ENCODE results near the gene DDOST.
"Not testable (repeated sequence)": the region's sequence is repeated elsewhere in the genome, so short reads cannot be mapped to it uniquely, and the experiment has no call there.

DDOST gene

DNA sequence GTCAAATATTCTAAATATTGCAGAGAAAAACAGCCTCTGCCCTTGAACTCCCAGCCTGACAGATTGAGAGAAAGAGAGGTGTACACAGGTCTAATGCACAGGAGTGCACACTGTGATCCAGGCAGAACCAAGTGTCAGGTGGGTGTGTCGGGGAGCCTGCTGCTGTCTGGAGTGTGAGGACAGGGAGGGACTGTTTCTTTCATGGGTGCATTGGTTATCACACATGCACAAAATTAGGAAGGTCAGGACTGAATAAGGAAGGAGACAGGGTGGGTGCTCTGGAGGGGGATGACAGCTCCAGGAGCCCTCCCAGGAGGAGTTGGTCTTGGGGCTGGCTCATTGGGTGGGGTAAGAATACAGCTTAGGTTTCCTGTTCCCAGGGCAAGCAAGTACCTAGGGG is 41.2 kb downstream of the DDOST start:
- DNase-seq, result no peak

- DNase-seq, result no peak
These were observed 42.6 kb downstream of the DDOST start for GRCh38 chr1:20618550-20618949.

- DNase-seq, result no peak
These were observed 44.2 kb downstream of the DDOST start for GRCh38 chr1:20616847-20617487.

DNA sequence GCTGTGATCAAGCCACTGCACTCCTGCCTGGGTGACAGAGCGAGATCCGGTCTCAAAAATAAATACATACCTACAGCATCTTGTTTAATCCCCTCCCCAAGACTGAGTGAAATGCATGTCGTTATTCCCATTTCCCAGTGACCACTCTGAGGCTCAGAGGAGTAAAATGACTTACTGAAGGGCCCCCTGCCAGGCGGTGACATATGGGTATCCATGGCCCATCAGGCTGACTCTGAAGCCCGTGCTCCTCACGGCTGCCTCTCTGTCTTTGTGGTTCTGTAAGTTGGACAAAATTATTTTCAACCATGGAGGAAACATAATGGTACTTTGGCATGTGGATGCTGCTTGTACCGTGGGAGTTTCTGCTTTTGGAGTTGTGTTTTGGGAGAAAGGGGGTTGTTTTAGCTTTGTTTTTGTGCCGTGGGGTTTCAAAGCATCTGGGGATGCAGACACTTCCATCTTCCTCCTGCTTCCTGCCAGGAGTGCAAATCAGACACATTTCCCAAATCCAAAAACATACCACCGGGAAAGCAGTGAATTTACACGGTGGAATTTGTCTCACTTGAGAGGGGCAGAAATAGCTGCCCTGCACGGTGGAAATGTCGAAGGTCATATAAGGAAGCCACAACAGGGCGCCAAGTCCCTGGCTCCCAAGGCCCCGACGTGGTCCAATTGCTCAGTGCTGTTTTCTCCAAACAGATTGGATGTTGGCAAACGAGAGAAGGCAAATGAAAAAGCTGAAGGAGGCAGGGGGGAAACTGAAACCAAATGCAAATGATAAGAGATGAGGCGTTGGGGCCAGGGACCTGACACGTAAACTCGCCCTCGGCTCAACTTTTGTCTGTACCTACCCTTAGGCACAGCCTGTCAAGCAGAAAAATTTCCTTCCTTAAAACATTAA is 45.0 kb downstream of the DDOST start:
- no peak for DNase-seq

DNA sequence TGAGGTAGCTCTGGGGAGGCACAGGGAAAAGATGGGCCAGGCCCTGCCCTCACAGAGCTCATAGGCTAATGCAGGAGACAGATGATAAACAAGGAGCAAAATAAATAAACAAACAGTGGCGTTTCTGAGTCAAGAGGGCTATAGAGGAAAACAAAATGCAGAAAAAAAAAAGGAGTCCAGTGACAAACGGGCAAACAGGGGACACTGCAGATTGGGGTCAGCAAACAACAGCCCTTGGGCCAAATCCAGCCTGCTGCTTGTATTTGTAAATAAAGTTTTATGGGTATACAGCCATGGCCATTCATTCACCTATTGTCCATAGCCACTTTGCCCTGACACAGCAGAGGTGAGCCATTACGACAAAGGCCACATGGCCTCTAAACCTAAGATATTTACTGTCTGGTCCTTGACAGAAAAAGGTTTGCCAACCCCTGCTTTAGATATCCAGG is 47.0 kb downstream of the DDOST start:
- DNase-seq, result no peak

- no peak for DNase-seq
These were observed 48.9 kb downstream of the DDOST start for GRCh38 chr1:20612221-20612746.

GRCh38 chr1:20611652-20612051 is 49.5 kb downstream of the DDOST start:
- no peak for DNase-seq

- DNase-seq, result no peak
These were observed 50.2 kb downstream of the DDOST start for GRCh38 chr1:20610970-20611369.

DNA sequence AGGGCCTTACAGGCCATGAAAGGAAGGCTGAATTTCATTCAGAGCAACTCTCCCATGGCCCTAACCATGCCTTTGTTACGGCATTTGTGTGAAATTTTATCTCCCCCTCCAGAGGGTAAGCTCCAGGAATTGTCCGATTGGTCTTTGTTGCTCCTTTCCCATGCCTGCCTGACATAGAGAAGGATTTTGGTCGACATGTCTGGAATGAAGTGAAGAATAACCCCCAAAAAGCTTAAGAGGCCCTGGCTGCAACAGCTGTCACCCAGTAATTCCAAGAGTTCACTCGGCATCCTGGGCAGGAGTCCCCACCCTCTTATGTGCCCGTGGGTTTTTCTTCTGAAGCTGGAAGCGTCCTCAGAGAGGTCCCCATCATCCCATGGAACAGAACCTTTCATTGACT is 51.6 kb downstream of the DDOST start:
- no peak for DNase-seq

DNA sequence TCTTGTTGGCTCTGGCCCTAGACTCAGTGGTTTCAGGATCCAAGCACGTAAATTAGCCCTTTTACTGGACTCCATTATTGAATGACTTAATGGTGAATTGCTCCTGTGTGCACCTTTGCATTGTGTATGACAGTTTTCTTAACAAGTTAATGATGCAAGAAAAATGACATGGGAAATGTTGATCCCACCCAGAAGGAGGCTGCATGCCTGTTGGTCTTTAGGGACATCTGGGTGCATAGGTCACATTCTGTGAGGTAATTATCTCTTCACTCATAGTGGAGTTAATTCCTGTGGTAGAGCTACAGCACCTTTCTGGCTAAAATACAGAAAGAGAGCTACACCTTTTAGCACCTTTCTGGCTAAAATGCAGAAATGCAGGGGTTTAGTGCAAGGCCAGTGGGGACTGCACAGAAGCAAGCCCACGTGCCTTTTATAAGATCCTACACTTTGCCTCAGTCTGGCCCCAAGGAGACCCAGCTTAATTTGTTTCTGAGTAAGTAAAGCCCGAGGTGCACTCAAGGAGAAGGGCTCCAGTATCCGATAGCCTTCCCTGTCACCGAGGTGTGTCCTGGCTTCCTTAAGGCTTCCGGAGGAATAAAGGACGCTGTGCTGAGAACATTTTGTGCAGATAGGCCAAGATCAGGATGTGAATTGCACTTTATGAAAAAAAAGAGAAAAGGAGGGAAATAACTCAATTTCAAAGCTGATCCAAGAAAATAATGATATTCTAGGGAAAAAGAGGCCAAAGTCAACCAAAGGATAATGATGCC is 54.2 kb downstream of the DDOST start:
- not testable (repeated sequence) for DNase-seq

DNA sequence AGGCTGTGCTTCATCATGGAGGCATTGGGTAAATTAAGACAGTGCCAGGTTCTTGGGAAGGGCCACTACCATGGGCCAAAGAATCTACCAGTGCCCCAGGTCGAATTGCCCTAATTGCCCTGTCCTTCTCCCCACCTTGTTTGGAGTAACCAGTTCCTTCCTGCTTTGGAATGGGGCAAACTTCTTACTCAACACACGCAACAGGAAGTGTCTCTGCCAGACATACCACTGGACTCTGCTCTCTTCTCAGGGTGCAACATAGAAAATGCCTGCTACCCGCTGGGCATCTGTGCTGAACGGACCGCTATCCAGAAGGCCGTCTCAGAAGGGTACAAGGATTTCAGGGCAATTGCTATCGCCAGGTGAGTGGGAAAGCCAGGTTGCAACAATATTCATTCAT is 56.5 kb downstream of the DDOST start:
- no peak for DNase-seq

DNA sequence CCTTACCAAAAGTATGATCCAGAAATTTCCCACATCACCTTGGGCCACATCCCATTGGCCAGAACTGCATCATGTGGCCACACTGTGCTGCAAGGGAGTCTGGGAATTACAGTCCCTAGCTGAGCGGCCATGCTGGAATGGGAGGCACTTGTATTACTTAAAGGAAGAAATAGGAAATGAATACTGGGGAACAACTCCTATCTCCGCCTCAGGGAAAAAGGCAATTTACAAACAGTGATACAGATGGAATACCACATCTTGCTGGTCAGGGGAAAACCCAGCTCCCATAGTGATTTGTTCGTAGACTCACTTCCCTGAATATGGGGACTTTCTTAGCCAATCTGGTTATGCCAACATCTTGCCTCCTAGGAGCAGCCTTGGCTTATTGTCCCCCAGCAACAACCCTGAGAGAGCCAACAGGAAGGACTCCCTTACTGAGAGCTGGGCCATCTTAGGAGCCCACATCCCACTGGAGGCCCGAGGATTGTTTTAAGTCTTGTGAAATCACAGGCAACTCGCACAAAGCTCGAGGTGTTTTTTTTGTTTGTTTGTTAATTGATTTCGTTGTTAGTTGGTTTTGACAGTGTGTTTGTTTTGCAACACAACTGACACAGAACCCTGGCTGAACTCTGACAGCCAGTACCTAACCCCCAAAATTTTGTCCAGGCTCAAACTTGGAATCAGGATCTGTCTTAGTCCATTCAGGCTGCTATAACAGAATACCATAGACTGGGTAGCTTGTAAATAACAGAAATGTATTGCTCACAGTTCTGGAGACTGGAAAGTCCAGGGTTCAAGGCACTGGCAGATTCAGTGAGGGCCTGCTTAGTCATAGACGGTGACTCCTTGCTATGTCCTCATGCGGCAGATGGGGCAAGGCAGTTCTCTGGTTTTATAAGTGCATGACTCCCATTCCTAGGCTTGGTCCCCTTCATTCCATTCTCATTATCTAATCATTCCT is 57.4 kb downstream of the DDOST start:
- DNase-seq, result no peak

DNA sequence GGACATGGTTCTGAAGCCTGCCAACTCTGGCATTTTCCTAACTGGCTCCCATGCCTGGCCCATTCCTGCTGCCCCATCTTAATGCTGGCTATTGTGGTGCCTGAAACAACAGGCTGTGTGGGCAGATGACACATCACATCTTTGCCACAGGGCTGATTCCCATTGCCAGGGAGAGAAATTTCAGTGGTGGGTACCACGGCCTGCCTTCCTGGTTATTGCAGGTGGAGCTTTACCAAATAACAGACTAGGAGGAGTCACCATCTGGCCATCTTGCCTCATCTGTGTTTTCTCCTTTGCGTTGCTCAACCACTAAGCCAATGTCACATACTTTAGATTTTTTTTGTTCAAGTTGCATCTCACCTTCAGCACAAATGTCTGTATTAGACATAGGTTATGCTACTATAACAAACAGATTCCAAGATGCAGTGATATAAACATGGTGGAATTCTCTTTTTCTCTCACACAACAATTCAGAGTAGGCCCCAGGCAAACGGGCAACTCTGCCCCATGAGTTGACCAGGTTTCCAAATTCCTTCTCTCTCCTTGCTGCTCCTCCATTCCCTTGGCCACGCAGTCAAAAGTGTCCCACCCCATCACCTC is 58.2 kb downstream of the DDOST start:
- DNase-seq, result no peak

Data from hippocampal formation (tissue), 2 donors.